Measurements from ENCODE around the gene KRABD2.
A peak's percentile ranks its signal among the peaks of the same experiment; 100 is the strongest.

Gene KRABD2

GRCh38 chr17:8376271-8377067 lies at the start of gene KRABD2:
KRABD2 (minus strand) TSS chr17:8376704.
- Histone ChIP-seq H3K27ac (ENCODE audit: low read length) (peak within 1 kb of the TSS; percentile 83), H3K4me1 (ENCODE audit: control insufficient read depth, insufficient read depth, low read length) (peaks cover 13% of the 10 kb centered on the region), H3K27me3 (ENCODE audit: control insufficient read depth, insufficient read depth, low read length) (no peaks in the 10 kb centered on the region), H3K36me3 (ENCODE audit: control insufficient read depth, insufficient read depth, low read length) (peaks cover 45% of the 10 kb centered on the region), H3K9me3 (ENCODE audit: control insufficient read depth, low read depth, low read length) (no peaks in the 10 kb centered on the region), H3K4me3 (ENCODE audit: low read length) (peak within 1 kb of the TSS; percentile 73)
- no CpG with 5 or more reads among the region's 41 CpGs for WGBS (ENCODE audit: insufficient coverage, low lambda C conversion rate)
- DNase-seq = peak; percentile 87 to 93

GRCh38 chr17:8421571-8421970 lies 45.1 kb upstream of the KRABD2 start:
- no peak for DNase-seq
- WGBS (ENCODE audit: insufficient coverage, low lambda C conversion rate) = no CpG with 5 or more reads among the region's 3 CpGs
- H3K4me3 ChIP-seq (ENCODE audit: low read length) = no peak overlapping the region
- no peaks in the 10 kb centered on the region for H3K36me3 ChIP-seq (ENCODE audit: control insufficient read depth, insufficient read depth, low read length)
- H3K9me3 ChIP-seq (ENCODE audit: control insufficient read depth, low read depth, low read length) = no peaks in the 10 kb centered on the region
- no peaks in the 10 kb centered on the region for H3K4me1 ChIP-seq (ENCODE audit: control insufficient read depth, insufficient read depth, low read length)
- no peak overlapping the region for H3K27ac ChIP-seq (ENCODE audit: low read length)
- peaks cover 2% of the 10 kb centered on the region for H3K27me3 ChIP-seq (ENCODE audit: control insufficient read depth, insufficient read depth, low read length)

GRCh38 chr17:8420041-8420934 lies 43.8 kb upstream of the KRABD2 start:
- 60% methylated on average over 1 of the region's 5 CpGs for WGBS (ENCODE audit: insufficient coverage, low lambda C conversion rate)
- DNase-seq = peak; percentile 85 to 91
- H3K27me3 ChIP-seq (ENCODE audit: control insufficient read depth, insufficient read depth, low read length) = peaks cover 2% of the 10 kb centered on the region
- no peak overlapping the region for H3K4me3 ChIP-seq (ENCODE audit: low read length)
- no peaks in the 10 kb centered on the region for H3K36me3 ChIP-seq (ENCODE audit: control insufficient read depth, insufficient read depth, low read length)
- H3K9me3 ChIP-seq (ENCODE audit: control insufficient read depth, low read depth, low read length) = no peaks in the 10 kb centered on the region
- peak overlapping the region; percentile 25 for H3K27ac ChIP-seq (ENCODE audit: low read length)
- no peaks in the 10 kb centered on the region for H3K4me1 ChIP-seq (ENCODE audit: control insufficient read depth, insufficient read depth, low read length)

GRCh38 chr17:8419305-8419704 lies 42.8 kb upstream of the KRABD2 start:
- 73% methylated on average over 1 of the region's 1 CpG for WGBS (ENCODE audit: insufficient coverage, low lambda C conversion rate)
- no peak for DNase-seq
- Histone ChIP-seq H3K27me3 (ENCODE audit: control insufficient read depth, insufficient read depth, low read length) (peaks cover 2% of the 10 kb centered on the region), H3K9me3 (ENCODE audit: control insufficient read depth, low read depth, low read length) (no peaks in the 10 kb centered on the region), H3K4me1 (ENCODE audit: control insufficient read depth, insufficient read depth, low read length) (no peaks in the 10 kb centered on the region), H3K4me3 (ENCODE audit: low read length) (no peak overlapping the region), H3K27ac (ENCODE audit: low read length) (no peak overlapping the region), H3K36me3 (ENCODE audit: control insufficient read depth, insufficient read depth, low read length) (no peaks in the 10 kb centered on the region)

GRCh38 chr17:8418471-8418870 lies 42.0 kb upstream of the KRABD2 start:
- no peak overlapping the region for H3K27ac ChIP-seq (ENCODE audit: low read length)
- H3K27me3 ChIP-seq (ENCODE audit: control insufficient read depth, insufficient read depth, low read length) = peaks cover 2% of the 10 kb centered on the region
- H3K36me3 ChIP-seq (ENCODE audit: control insufficient read depth, insufficient read depth, low read length) = no peaks in the 10 kb centered on the region
- H3K4me1 ChIP-seq (ENCODE audit: control insufficient read depth, insufficient read depth, low read length) = no peaks in the 10 kb centered on the region
- no peak for DNase-seq
- no peak overlapping the region for H3K4me3 ChIP-seq (ENCODE audit: low read length)
- 85% methylated on average over 1 of the region's 1 CpG for WGBS (ENCODE audit: insufficient coverage, low lambda C conversion rate)
- H3K9me3 ChIP-seq (ENCODE audit: control insufficient read depth, low read depth, low read length) = no peaks in the 10 kb centered on the region

GRCh38 chr17:8417806-8418205 lies 41.3 kb upstream of the KRABD2 start:
- Histone ChIP-seq H3K27ac (ENCODE audit: low read length) (no peak overlapping the region), H3K9me3 (ENCODE audit: control insufficient read depth, low read depth, low read length) (no peaks in the 10 kb centered on the region), H3K27me3 (ENCODE audit: control insufficient read depth, insufficient read depth, low read length) (peaks cover 2% of the 10 kb centered on the region), H3K36me3 (ENCODE audit: control insufficient read depth, insufficient read depth, low read length) (no peaks in the 10 kb centered on the region), H3K4me3 (ENCODE audit: low read length) (no peak overlapping the region), H3K4me1 (ENCODE audit: control insufficient read depth, insufficient read depth, low read length) (peaks cover 3% of the 10 kb centered on the region)
- no peak for DNase-seq
- WGBS (ENCODE audit: insufficient coverage, low lambda C conversion rate) = 57% methylated on average over 1 of the region's 4 CpGs

GRCh38 chr17:8413938-8414337 lies 37.4 kb upstream of the KRABD2 start:
- Histone ChIP-seq H3K27ac (ENCODE audit: low read length) (no peak overlapping the region), H3K4me1 (ENCODE audit: control insufficient read depth, insufficient read depth, low read length) (peaks cover 7% of the 10 kb centered on the region), H3K9me3 (ENCODE audit: control insufficient read depth, low read depth, low read length) (no peaks in the 10 kb centered on the region), H3K4me3 (ENCODE audit: low read length) (no peak overlapping the region), H3K36me3 (ENCODE audit: control insufficient read depth, insufficient read depth, low read length) (no peaks in the 10 kb centered on the region), H3K27me3 (ENCODE audit: control insufficient read depth, insufficient read depth, low read length) (peaks cover 2% of the 10 kb centered on the region)
- no peak for DNase-seq

GRCh38 chr17:8413328-8413727 lies 36.8 kb upstream of the KRABD2 start:
- Histone ChIP-seq H3K27ac (ENCODE audit: low read length) (no peak overlapping the region), H3K27me3 (ENCODE audit: control insufficient read depth, insufficient read depth, low read length) (peaks cover 2% of the 10 kb centered on the region), H3K9me3 (ENCODE audit: control insufficient read depth, low read depth, low read length) (no peaks in the 10 kb centered on the region), H3K36me3 (ENCODE audit: control insufficient read depth, insufficient read depth, low read length) (no peaks in the 10 kb centered on the region), H3K4me3 (ENCODE audit: low read length) (no peak overlapping the region), H3K4me1 (ENCODE audit: control insufficient read depth, insufficient read depth, low read length) (peaks cover 7% of the 10 kb centered on the region)
- WGBS (ENCODE audit: insufficient coverage, low lambda C conversion rate) = no CpG with 5 or more reads among the region's 4 CpGs
- DNase-seq = no peak

GRCh38 chr17:8412089-8412488 lies 35.6 kb upstream of the KRABD2 start:
- no peaks in the 10 kb centered on the region for H3K27me3 ChIP-seq (ENCODE audit: control insufficient read depth, insufficient read depth, low read length)
- H3K9me3 ChIP-seq (ENCODE audit: control insufficient read depth, low read depth, low read length) = no peaks in the 10 kb centered on the region
- DNase-seq = peak; percentile 38 to 71
- no peaks in the 10 kb centered on the region for H3K36me3 ChIP-seq (ENCODE audit: control insufficient read depth, insufficient read depth, low read length)
- no peak overlapping the region for H3K27ac ChIP-seq (ENCODE audit: low read length)
- H3K4me3 ChIP-seq (ENCODE audit: low read length) = no peak overlapping the region
- WGBS (ENCODE audit: insufficient coverage, low lambda C conversion rate) = no CpG with 5 or more reads among the region's 5 CpGs
- peaks cover 7% of the 10 kb centered on the region for H3K4me1 ChIP-seq (ENCODE audit: control insufficient read depth, insufficient read depth, low read length)

GRCh38 chr17:8410883-8411238 lies 34.4 kb upstream of the KRABD2 start:
- no peak overlapping the region for H3K27ac ChIP-seq (ENCODE audit: low read length)
- DNase-seq = no peak
- no peaks in the 10 kb centered on the region for H3K36me3 ChIP-seq (ENCODE audit: control insufficient read depth, insufficient read depth, low read length)
- no CpG with 5 or more reads among the region's 1 CpG for WGBS (ENCODE audit: insufficient coverage, low lambda C conversion rate)
- H3K4me3 ChIP-seq (ENCODE audit: low read length) = no peak overlapping the region
- H3K9me3 ChIP-seq (ENCODE audit: control insufficient read depth, low read depth, low read length) = no peaks in the 10 kb centered on the region
- H3K27me3 ChIP-seq (ENCODE audit: control insufficient read depth, insufficient read depth, low read length) = no peaks in the 10 kb centered on the region
- peaks cover 7% of the 10 kb centered on the region for H3K4me1 ChIP-seq (ENCODE audit: control insufficient read depth, insufficient read depth, low read length)
